B cell (primary cell): ENCODE data around the gene COQ9.

Source experiments
- CTCF ChIP-seq: fragments of 200-600 bp; IDR thresholded peaks from one replicate; pipeline ENCODE4 v1.8.0; 2022; ENCODE audit warnings: antibody characterized with exemption, mild to moderate bottlenecking
- EZH2 ChIP-seq: IDR thresholded peaks from 2 replicates; pipeline ENCODE4 v1.6.1; 2012; ENCODE audit warnings: borderline replicate concordance, low read depth, mild to moderate bottlenecking, moderate library complexity, low read length; ENCODE audit not compliant: insufficient read depth, poor library complexity, severe bottlenecking

- TF ChIP-seq CTCF (no peak), EZH2 (no peak)
Observed at GRCh38 chr16:57500578-57501111, 53.4 kb downstream of the COQ9 start.
